Measurements from ENCODE around the gene INTS15. TPM values are rescaled to one million over a fixed set of nuclear protein-coding genes. Genes with fewer than 3 reads are reported as not detected.

The INTS15 gene
- total RNA-seq, 1 donor from 2014 or later: 18.6 TPM

- TF ChIP-seq CTCF (IDR thresholded peaks at IDR 0.05; ENCODE audit: insufficient read depth, low read depth, low read length): no peak
- Histone ChIP-seq H3K36me3 (ENCODE audit: insufficient read depth, low read length) (peaks cover 4% of the 10 kb centered on the region), H2AFZ (ENCODE audit: low read depth, low read length) (no peak overlapping the region), H3K4me3 (ENCODE audit: insufficient read depth, low read depth, low read length) (no peak overlapping the region), H3K4me2 (ENCODE audit: low read length) (no peak overlapping the region), H3K27ac (ENCODE audit: low read depth, low read length) (no peak overlapping the region), H3K27me3 (ENCODE audit: insufficient read depth, low read length) (no peaks in the 10 kb centered on the region), H3K4me1 (ENCODE audit: insufficient read depth, low read length) (peaks cover 8% of the 10 kb centered on the region), H3K79me2 (ENCODE audit: insufficient read depth, low read length) (peaks cover 54% of the 10 kb centered on the region), H3K9ac (ENCODE audit: low read length) (no peak overlapping the region), H4K20me1 (ENCODE audit: insufficient read depth, low read length) (peaks cover 61% of the 10 kb centered on the region), H3K9me3 (ENCODE audit: insufficient read depth, low read depth, low read length) (no peaks in the 10 kb centered on the region)
- DNase-seq (ENCODE audit: low read depth) (no peak), FAIRE-seq (no peak)
- Mint-ChIP-seq H3K4me3 (ENCODE audit: unreplicated experiment) (no peak overlapping the region), H3K27ac (ENCODE audit: unreplicated experiment) (no peak overlapping the region), H3K27me3 (ENCODE audit: low read depth, unreplicated experiment) (no peaks in the 10 kb centered on the region), H3K9me3 (ENCODE audit: unreplicated experiment) (peaks cover 1% of the 10 kb centered on the region), H3K4me1 (ENCODE audit: low read depth, unreplicated experiment) (peaks cover 12% of the 10 kb centered on the region), H3K36me3 (ENCODE audit: low read depth, unreplicated experiment) (peaks cover 35% of the 10 kb centered on the region)
Observed at GRCh38 chr7:6642861-6643640, 53.2 kb downstream of the INTS15 start.

GRCh38 chr7:6643915-6644625 is 54.2 kb downstream of the INTS15 start:
- Histone ChIP-seq H3K9ac (ENCODE audit: low read length) (no peak overlapping the region), H3K4me3 (ENCODE audit: insufficient read depth, low read depth, low read length) (no peak overlapping the region), H3K79me2 (ENCODE audit: insufficient read depth, low read length) (peaks cover 54% of the 10 kb centered on the region), H3K9me3 (ENCODE audit: insufficient read depth, low read depth, low read length) (no peaks in the 10 kb centered on the region), H2AFZ (ENCODE audit: low read depth, low read length) (no peak overlapping the region), H4K20me1 (ENCODE audit: insufficient read depth, low read length) (peaks cover 62% of the 10 kb centered on the region), H3K36me3 (ENCODE audit: insufficient read depth, low read length) (peaks cover 4% of the 10 kb centered on the region), H3K27ac (ENCODE audit: low read depth, low read length) (no peak overlapping the region), H3K4me2 (ENCODE audit: low read length) (no peak overlapping the region), H3K4me1 (ENCODE audit: insufficient read depth, low read length) (no peaks in the 10 kb centered on the region), H3K27me3 (ENCODE audit: insufficient read depth, low read length) (no peaks in the 10 kb centered on the region)
- FAIRE-seq: no peak
- Mint-ChIP-seq H3K4me3 (ENCODE audit: unreplicated experiment) (no peak overlapping the region), H3K4me1 (ENCODE audit: low read depth, unreplicated experiment) (peaks cover 6% of the 10 kb centered on the region), H3K27ac (ENCODE audit: unreplicated experiment) (no peak overlapping the region), H3K9me3 (ENCODE audit: unreplicated experiment) (peaks cover 1% of the 10 kb centered on the region), H3K36me3 (ENCODE audit: low read depth, unreplicated experiment) (peaks cover 35% of the 10 kb centered on the region), H3K27me3 (ENCODE audit: low read depth, unreplicated experiment) (no peaks in the 10 kb centered on the region)
- TF ChIP-seq EZH2 (IDR thresholded peaks at IDR 0.05; ENCODE audit: insufficient read depth, low read length) (no peak), CTCF (IDR thresholded peaks at IDR 0.05; ENCODE audit: insufficient read depth, low read depth, low read length) (no peak)
- no peak for DNase-seq (ENCODE audit: low read depth)

DNA sequence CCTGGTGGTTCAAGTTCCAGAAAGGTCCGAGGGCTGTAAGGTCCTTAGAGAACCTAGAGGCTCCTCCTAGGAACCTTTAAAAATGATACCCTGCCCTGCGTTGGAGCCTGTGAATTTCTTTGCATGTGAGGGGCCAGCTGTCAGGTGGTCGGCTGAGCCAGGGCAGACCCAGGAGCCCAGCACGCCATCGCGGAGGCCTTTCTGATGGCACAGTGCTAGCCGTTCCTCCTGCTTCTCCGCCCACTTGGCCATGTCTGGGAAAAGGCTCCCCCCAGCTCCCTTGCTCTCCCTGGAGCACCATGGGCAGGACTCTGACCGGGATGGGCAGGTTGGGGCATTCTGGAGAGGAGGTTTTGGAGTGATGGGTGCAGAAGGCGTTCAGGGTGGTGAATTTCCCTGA is 54.9 kb downstream of the INTS15 start:
- H3K4me2 ChIP-seq (ENCODE audit: low read length): no peak overlapping the region
- FAIRE-seq: no peak
- H3K27me3 ChIP-seq (ENCODE audit: insufficient read depth, low read length): no peaks in the 10 kb centered on the region
- DNase-seq (ENCODE audit: low read depth): no peak
- Mint-ChIP-seq H3K27me3 (ENCODE audit: low read depth, unreplicated experiment) (no peaks in the 10 kb centered on the region), H3K4me3 (ENCODE audit: unreplicated experiment) (no peak overlapping the region), H3K27ac (ENCODE audit: unreplicated experiment) (no peak overlapping the region), H3K9me3 (ENCODE audit: unreplicated experiment) (peaks cover 1% of the 10 kb centered on the region), H3K4me1 (ENCODE audit: low read depth, unreplicated experiment) (peaks cover 3% of the 10 kb centered on the region), H3K36me3 (ENCODE audit: low read depth, unreplicated experiment) (peaks cover 30% of the 10 kb centered on the region)
- H3K36me3 ChIP-seq (ENCODE audit: insufficient read depth, low read length): peaks cover 4% of the 10 kb centered on the region
- no peak overlapping the region for H3K4me3 ChIP-seq (ENCODE audit: insufficient read depth, low read depth, low read length)
- H3K79me2 ChIP-seq (ENCODE audit: insufficient read depth, low read length): peaks cover 49% of the 10 kb centered on the region
- H4K20me1 ChIP-seq (ENCODE audit: insufficient read depth, low read length): peaks cover 61% of the 10 kb centered on the region
- H3K27ac ChIP-seq (ENCODE audit: low read depth, low read length): no peak overlapping the region
- H3K4me1 ChIP-seq (ENCODE audit: insufficient read depth, low read length): no peaks in the 10 kb centered on the region
- H2AFZ ChIP-seq (ENCODE audit: low read depth, low read length): no peak overlapping the region
- H3K9me3 ChIP-seq (ENCODE audit: insufficient read depth, low read depth, low read length): no peaks in the 10 kb centered on the region
- no peak overlapping the region for H3K9ac ChIP-seq (ENCODE audit: low read length)
- TF ChIP-seq CTCF (IDR thresholded peaks at IDR 0.05; ENCODE audit: insufficient read depth, low read depth, low read length): no peak
- TF ChIP-seq EZH2 (IDR thresholded peaks at IDR 0.05; ENCODE audit: insufficient read depth, low read length): no peak

All from astrocyte (in vitro differentiated cells and primary cell).